ENCODE results near the gene TNKS1BP1. TPM values are rescaled to one million over a fixed set of nuclear protein-coding genes. Genes with fewer than 3 reads are reported as not detected.

TNKS1BP1 gene
- total and polyA plus RNA-seq, 2 of the 8 experiments (the other 6 are each of a cell fraction or from before 2014, with no cell fraction given): 50.0 to 122 TPM

GRCh38 chr11:57279116-57279515 is 45.6 kb downstream of the TNKS1BP1 start (continued):
- TF ChIP-seq RAD21 (IDR thresholded peaks at IDR 0.05 in 1 of 2, conservative IDR thresholded peaks at IDR 0.05 in 1 of 2; ENCODE audit: low read depth in 2 of 2, low read length in 2 of 2) (no peak), CHD2 (IDR thresholded peaks at IDR 0.05; ENCODE audit: low read length) (no peak), SUZ12 (IDR thresholded peaks at IDR 0.05; ENCODE audit: low read length) (no peak), SIN3A (conservative IDR thresholded peaks at IDR 0.05 in 1 of 2, IDR thresholded peaks at IDR 0.05 in 1 of 2; ENCODE audit: low read depth in 1 of 2, low read length in 2 of 2) (no peak), ATF2 (IDR thresholded peaks at IDR 0.05; ENCODE audit: low read length) (no peak)
